Peyer's patch (tissue), 4 donors: Measurements from ENCODE around the gene HDGF.

ENCODE experiments used
- POLR2A ChIP-seq, 2 donors: fragments of 450-650 bp; IDR thresholded peaks; one replicate each; pipeline ENCODE4 v1.5.1; 2017; ENCODE audit warnings: antibody characterized with exemption in 2 of 2, mild to moderate bottlenecking in 2 of 2, moderate library complexity in 2 of 2
- TF ChIP-seq, protein P1 (sequence below), 6 experiments: fragments of 450-650 bp in 4 of 6; fragments of 200-600 bp in 2 of 6; sonication (generic) in 1 of 6; IDR thresholded peaks; one replicate each; pipeline ENCODE4 v1.5.1; 2017 to 2019; ENCODE audit warnings: antibody characterized with exemption in 6 of 6, mild to moderate bottlenecking in 3 of 6, moderate library complexity in 1 of 6

DNA sequence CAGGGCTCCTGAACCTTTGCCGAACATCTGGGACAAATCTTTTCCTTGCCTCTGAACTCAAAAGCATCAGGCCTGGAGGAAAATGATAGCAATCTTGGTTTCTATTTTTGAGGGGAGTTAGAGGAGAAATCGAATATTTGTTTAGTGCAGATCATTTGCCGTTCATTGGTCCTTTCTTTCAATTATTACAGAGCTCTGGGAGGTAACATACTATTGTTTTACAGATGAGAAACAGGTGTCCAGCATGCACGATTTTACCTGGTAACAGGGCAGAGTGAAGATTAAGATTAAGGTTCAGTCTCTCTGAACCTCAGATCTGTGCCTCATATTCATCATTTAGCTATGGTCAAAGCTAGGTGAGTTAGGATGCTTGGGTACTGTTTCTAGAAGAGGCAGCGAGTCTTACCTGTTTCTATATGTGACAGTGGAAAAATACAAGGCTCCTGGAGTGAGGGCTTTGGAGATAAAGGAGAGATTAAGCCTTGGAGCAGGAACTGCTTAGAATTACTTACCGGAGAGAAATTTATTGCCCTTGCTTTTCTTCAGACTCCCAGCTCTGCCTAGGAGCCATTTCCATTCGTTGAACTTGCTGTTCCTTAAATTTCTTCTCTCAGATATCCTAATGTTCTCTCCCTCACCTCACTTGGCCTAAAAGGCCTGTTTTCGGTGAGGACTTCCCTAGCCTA, 17.3 kb upstream of the HDGF start:
- TF ChIP-seq, protein P1, sequence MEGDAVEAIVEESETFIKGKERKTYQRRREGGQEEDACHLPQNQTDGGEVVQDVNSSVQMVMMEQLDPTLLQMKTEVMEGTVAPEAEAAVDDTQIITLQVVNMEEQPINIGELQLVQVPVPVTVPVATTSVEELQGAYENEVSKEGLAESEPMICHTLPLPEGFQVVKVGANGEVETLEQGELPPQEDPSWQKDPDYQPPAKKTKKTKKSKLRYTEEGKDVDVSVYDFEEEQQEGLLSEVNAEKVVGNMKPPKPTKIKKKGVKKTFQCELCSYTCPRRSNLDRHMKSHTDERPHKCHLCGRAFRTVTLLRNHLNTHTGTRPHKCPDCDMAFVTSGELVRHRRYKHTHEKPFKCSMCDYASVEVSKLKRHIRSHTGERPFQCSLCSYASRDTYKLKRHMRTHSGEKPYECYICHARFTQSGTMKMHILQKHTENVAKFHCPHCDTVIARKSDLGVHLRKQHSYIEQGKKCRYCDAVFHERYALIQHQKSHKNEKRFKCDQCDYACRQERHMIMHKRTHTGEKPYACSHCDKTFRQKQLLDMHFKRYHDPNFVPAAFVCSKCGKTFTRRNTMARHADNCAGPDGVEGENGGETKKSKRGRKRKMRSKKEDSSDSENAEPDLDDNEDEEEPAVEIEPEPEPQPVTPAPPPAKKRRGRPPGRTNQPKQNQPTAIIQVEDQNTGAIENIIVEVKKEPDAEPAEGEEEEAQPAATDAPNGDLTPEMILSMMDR (IDR thresholded peaks at IDR 0.05): no peak
- no peak for TF ChIP-seq POLR2A (IDR thresholded peaks at IDR 0.05)
